PC-9 (cell line): ENCODE results near the gene P3H3. TPM values are rescaled to one million over a fixed set of nuclear protein-coding genes. Genes with fewer than 3 reads are reported as not detected.
"Not testable (repeated sequence)": the region's sequence is repeated elsewhere in the genome, so short reads cannot be mapped to it uniquely, and the experiment has no call there.

ENCODE experiments used
- BruUV-seq: library from RNA; stranded (reverse); fragments of 400-500 nt; replicated peaks from 2 replicates; lab custom pipeline; 2021; lab: Mats Ljungman, UMichigan
- CTCF ChIA-PET: fragments of 300-600 bp; sonication (Branson Sonifier 250); formaldehyde crosslinking; loops from one replicate; lab custom pipeline; 2022; ENCODE audit warnings: antibody characterized with exemption; lab: Charles Lee
- POLR2A ChIA-PET: fragments of 300-600 bp; sonication (Branson Sonifier 250); formaldehyde crosslinking; loops from one replicate; lab custom pipeline; 2022; ENCODE audit warnings: antibody characterized with exemption; ENCODE audit not compliant: unreplicated experiment; lab: Charles Lee
- DNase-seq, 2 experiments: peaks; one replicate each; pipeline versions ENCODE4 v3.0.0 to v3.0.0-alpha.2; 2015 to 2022; ENCODE audit warnings: mixed read lengths in 1 of 2
- H2AFZ ChIP-seq: fragments of 200-600 bp; sonication (generic); 2 replicates; pipeline ENCODE4 v1.8.1; 2017; ENCODE audit warnings: antibody characterized with exemption
- H3F3A ChIP-seq: fragments of 200-600 bp; sonication (generic); 2 replicates; pipeline ENCODE4 v1.8.1; 2017; ENCODE audit warnings: antibody characterized with exemption, mild to moderate bottlenecking, low read depth; ENCODE audit not compliant: insufficient read depth
- H3K27ac ChIP-seq: fragments of 200-600 bp; sonication (generic); 2 replicates; pipeline ENCODE4 v1.6.1; 2016; ENCODE audit warnings: mixed run types
- H3K27me3 ChIP-seq: fragments of 200-600 bp; sonication (generic); 2 replicates; pipeline ENCODE4 v1.6.1; 2016; ENCODE audit warnings: low read depth, mixed run types; ENCODE audit not compliant: insufficient read depth
- H3K36me3 ChIP-seq: fragments of 200-600 bp; sonication (generic); 2 replicates; pipeline ENCODE4 v1.6.1; 2016; ENCODE audit warnings: low read depth, mixed run types
- H3K4me1 ChIP-seq: fragments of 200-600 bp; sonication (generic); replicated peaks from 2 replicates; pipeline ENCODE4 v1.6.1; 2016; ENCODE audit warnings: mixed run types; ENCODE audit not compliant: insufficient read depth
- H3K4me2 ChIP-seq: fragments of 200-600 bp; sonication (generic); 2 replicates; pipeline ENCODE4 v1.6.1; 2017; ENCODE audit warnings: mixed run types
- H3K4me3 ChIP-seq: fragments of 200-600 bp; sonication (generic); 2 replicates; pipeline ENCODE4 v1.6.1; 2016; ENCODE audit warnings: mixed run types
- H3K79me2 ChIP-seq: fragments of 200-600 bp; sonication (generic); 2 replicates; pipeline ENCODE4 v1.6.1; 2017; ENCODE audit warnings: low read depth, mixed run types
- H3K9me2 ChIP-seq: fragments of 200-600 bp; sonication (generic); 2 replicates; pipeline ENCODE4 v1.8.1; 2017; ENCODE audit warnings: mild to moderate bottlenecking; ENCODE audit not compliant: insufficient read depth
- H3K9me3 ChIP-seq: fragments of 200-600 bp; sonication (generic); 2 replicates; pipeline ENCODE4 v1.8.1; 2016; ENCODE audit warnings: low read depth; ENCODE audit not compliant: insufficient read depth
- H4K20me1 ChIP-seq: fragments of 200-600 bp; sonication (generic); 2 replicates; pipeline ENCODE4 v1.8.1; 2017; ENCODE audit not compliant: insufficient read depth
- CTCF ChIP-seq: fragments of 200-600 bp; sonication (generic); conservative IDR thresholded peaks from 2 replicates; pipeline ENCODE4 v1.6.1; 2017; ENCODE audit warnings: mixed run types, antibody characterized with exemption, mild to moderate bottlenecking, moderate library complexity
- EZH2 ChIP-seq: fragments of 200-600 bp; sonication (generic); IDR thresholded peaks from 2 replicates; pipeline ENCODE4 v1.8.0; 2017; ENCODE audit warnings: antibody characterized with exemption, low read depth
- intact Hi-C: fragments of 100-400 bp; cut with micrococcal nuclease; formaldehyde crosslinking; loops from one replicate; pipeline ENCODE4 v1.10.0; 2022; ENCODE audit not compliant: unreplicated experiment
- total RNA-seq: library from RNA; stranded (reverse); gene quantifications from 2 replicates; pipeline ENCODE4 v1.2.3, GENCODE V29; 2021

The P3H3 gene
- total RNA-seq, 1 experiment from 2014 or later: 0.52 TPM

GRCh38 chr12:6873094-6874014 lies 45.1 kb downstream of the P3H3 start, which contains the start of gene SPSB2:
SPSB2 (minus strand) TSS chr12:6873303; CDS start chr12:6872901, 402 bp downstream.
- Histone ChIP-seq H3K9me3 (no peaks in the 10 kb centered on the region), H3K27ac (peak within 1 kb of the TSS; percentile 37), H3K4me3 (peak within 1 kb of the TSS; percentile 84), H3K36me3 (peaks cover 12% of the 10 kb centered on the region; the same call in 1 of the 2 replicates), H4K20me1 (peaks cover 37% of the 10 kb centered on the region), H2AFZ (peak within 1 kb of the TSS; percentile 84), H3F3A (peaks cover 58% of the 10 kb centered on the region), H3K4me2 (peak within 1 kb of the TSS; percentile 96), H3K4me1 (peaks cover 36% of the 10 kb centered on the region), H3K79me2 (peaks cover 29% of the 10 kb centered on the region), H3K9me2 (no peaks in the 10 kb centered on the region), H3K27me3 (no peaks in the 10 kb centered on the region)
- DNase-seq: peak; percentile 91 to 100
- ChIA-PET POLR2A (interaction anchor here (0.5 to 2.8 kb wide), 19 partner anchors 9 to 736 kb away, joined by 3 to 20 read pairs (median 4); partner anchors contain the start of genes C12orf57, CDCA3, COPS7A and LRRC23), CTCF (interaction anchor here (0.5 to 2.6 kb wide), 15 partner anchors 16 to 260 kb away, joined by 3 to 12 read pairs (median 5); partner anchors contain the start of genes CDCA3, LRRC23 and USP5)
- TF ChIP-seq CTCF (no peak), EZH2 (no peak)
- intact Hi-C loops: loop anchor here (1.0 to 5.0 kb wide), 8 partner anchors 18 to 257 kb away; partner anchors contain the start of genes C1R, CDCA3, CLSTN3 and ENO2
- BruUV-seq: no TSS peak

DNA sequence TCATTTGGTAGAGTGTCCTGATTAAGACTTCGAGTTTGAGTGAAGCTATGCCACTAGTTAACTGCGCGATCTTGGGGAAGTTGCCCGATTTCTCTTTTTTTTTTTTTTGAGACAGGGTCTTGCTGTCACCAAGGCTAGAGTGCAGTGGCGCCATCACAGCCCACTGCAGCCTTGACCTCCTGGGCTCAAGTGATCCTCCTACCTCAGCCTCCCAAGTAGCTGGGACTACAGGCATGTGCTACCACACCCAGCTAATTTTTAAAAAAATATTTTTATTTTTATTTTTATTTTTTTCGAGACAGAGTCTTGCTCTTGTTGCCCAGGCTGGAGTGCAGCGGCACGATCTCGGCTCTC lies 45.8 kb downstream of the P3H3 start:
- H4K20me1 ChIP-seq: peaks cover 30% of the 10 kb centered on the region
- H3K79me2 ChIP-seq: peaks cover 23% of the 10 kb centered on the region
- not testable (repeated sequence) for H3K9me2 ChIP-seq, DNase-seq, H3K9me3 ChIP-seq, H3K27me3 ChIP-seq, BruUV-seq
- H3K36me3 ChIP-seq: peaks cover 12% of the 10 kb centered on the region; the same call in 1 of the 2 replicates
- peaks cover 51% of the 10 kb centered on the region for H3F3A ChIP-seq
- POLR2A ChIA-PET: interaction anchor here (0.6 kb wide), 2 partner anchors 14 to 70 kb away, joined by 3 read pairs; no protein-coding TSS in a partner anchor
- H2AFZ ChIP-seq: peak overlapping the region; percentile 78
- CTCF ChIA-PET: interaction anchor here (0.6 kb wide), 1 partner anchor 181 kb away, joined by 5 read pairs; no protein-coding TSS in a partner anchor
- peak overlapping the region; percentile 84 for H3K4me3 ChIP-seq
- peak overlapping the region; percentile 96 for H3K4me2 ChIP-seq
- peaks cover 30% of the 10 kb centered on the region for H3K4me1 ChIP-seq
- intact Hi-C loops: loop anchor here (5.0 kb wide), 1 partner anchor 218 kb away; the partner anchor contains the start of gene C1R
- peak overlapping the region; percentile 37 for H3K27ac ChIP-seq

DNA sequence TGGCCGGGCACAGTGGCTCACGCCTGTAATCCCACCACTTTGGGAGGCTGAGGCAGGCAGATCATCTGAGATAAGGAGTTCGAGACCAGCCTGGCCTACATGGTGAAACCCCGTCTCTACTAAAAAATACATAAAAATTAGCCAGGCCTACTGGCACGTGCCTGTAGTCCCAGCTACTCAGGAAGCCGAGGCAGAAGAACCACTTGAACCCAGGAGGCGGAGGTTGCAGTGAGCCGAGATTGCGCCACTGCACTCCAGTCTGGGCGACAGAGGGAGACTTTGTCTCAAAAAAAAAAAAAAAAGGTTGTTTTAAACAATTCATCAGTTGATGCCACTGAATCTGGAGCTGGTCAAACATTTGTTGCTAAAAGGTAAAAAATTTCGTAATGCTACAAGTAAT lies 51.6 kb downstream of the P3H3 start:
- H3F3A ChIP-seq, H3K79me2 ChIP-seq, BruUV-seq, H2AFZ ChIP-seq, H3K27me3 ChIP-seq, H3K4me3 ChIP-seq, H3K4me1 ChIP-seq, H3K27ac ChIP-seq, intact Hi-C loops, H3K9me3 ChIP-seq, H4K20me1 ChIP-seq, H3K9me2 ChIP-seq, DNase-seq, H3K36me3 ChIP-seq, POLR2A ChIA-PET, H3K4me2 ChIP-seq: not testable (repeated sequence)
- CTCF ChIA-PET: interaction anchor here (0.6 to 0.7 kb wide), 2 partner anchors 144 to 265 kb away, joined by 3 read pairs; no protein-coding TSS in a partner anchor

- Histone ChIP-seq H3K27me3 (no peaks in the 10 kb centered on the region), H3K9me2 (no peaks in the 10 kb centered on the region), H3K4me3 (no peak overlapping the region), H3K79me2 (no peaks in the 10 kb centered on the region), H3K27ac (no peak overlapping the region), H4K20me1 (no peaks in the 10 kb centered on the region), H3K4me1 (0 out of 2 replicates have a peak, but pooled peaks cover 5% of the 10 kb centered on the region), H3K36me3 (no peaks in the 10 kb centered on the region), H2AFZ (no peak overlapping the region), H3K9me3 (no peaks in the 10 kb centered on the region), H3K4me2 (no peak overlapping the region), H3F3A (no peaks in the 10 kb centered on the region; the same call in 1 of the 2 replicates)
- CTCF ChIA-PET: interaction anchor here (0.6 kb wide), 1 partner anchor 147 kb away, joined by 5 read pairs; no protein-coding TSS in a partner anchor
- DNase-seq: no peak
- BruUV-seq: no TSS peak
- intact Hi-C loops: no loop called here
- TF ChIP-seq CTCF: no peak
- no peak for TF ChIP-seq EZH2
- POLR2A ChIA-PET: no interaction called here
Observed at GRCh38 chr12:6883252-6883651, 55.0 kb downstream of the P3H3 start.
